ENCODE data around the gene ANO1.

DNA sequence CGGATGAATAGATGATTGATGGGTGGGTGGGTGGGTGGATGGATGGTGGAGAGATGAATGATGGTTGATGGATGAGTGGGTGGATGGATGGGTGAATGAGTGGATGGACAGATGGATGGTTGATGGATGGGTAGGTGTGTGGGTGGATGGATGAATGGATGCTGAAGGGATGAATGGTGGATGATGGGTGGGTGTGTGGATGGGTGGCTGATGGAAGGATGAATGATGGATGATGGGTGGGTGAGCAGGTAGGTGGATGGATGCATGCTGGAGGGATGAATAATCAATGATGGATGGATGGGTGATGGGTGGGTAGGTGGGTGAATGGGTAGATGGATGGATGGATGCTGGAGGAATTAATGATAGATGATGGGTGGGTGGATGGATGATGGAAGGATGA lies 40.5 kb downstream of the ANO1 start:
- TF ChIP-seq RAD21 (IDR thresholded peaks at IDR 0.05; ENCODE audit: low read depth) (no peak), TCF12 (IDR thresholded peaks at IDR 0.05; ENCODE audit: low read depth) (no peak), FOXM1 (IDR thresholded peaks at IDR 0.05; ENCODE audit: borderline replicate concordance, low read depth) (no peak), EP300 (IDR thresholded peaks at IDR 0.05; ENCODE audit: borderline replicate concordance) (no peak), TAF1 (IDR thresholded peaks at IDR 0.05; ENCODE audit: low read depth) (no peak), CREB1 (IDR thresholded peaks at IDR 0.05; ENCODE audit: low read depth) (no peak), CEBPB (IDR thresholded peaks at IDR 0.05) (no peak)
- TF ChIP-seq, protein P1, sequence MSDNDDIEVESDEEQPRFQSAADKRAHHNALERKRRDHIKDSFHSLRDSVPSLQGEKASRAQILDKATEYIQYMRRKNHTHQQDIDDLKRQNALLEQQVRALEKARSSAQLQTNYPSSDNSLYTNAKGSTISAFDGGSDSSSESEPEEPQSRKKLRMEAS (IDR thresholded peaks at IDR 0.05), result no peak

Data from Ishikawa (cell line).